GM21717 (cell line): ENCODE results near the gene FGF3.

Experiments
- ATAC-seq: cut with Tn5 transposase; IDR thresholded peaks from one replicate; pipeline ENCODE4 v1.9.1; 2021; ENCODE audit warnings: mild to moderate bottlenecking, moderate library complexity; ENCODE audit not compliant: unreplicated experiment

The FGF3 gene

GRCh38 chr11:69807106-69807815 lies 12.0 kb downstream of the FGF3 start:
- no peak for ATAC-seq

- no peak for ATAC-seq
These were observed 14.3 kb downstream of the FGF3 start for GRCh38 chr11:69804769-69805508.

GRCh38 chr11:69803604-69804218 lies 15.5 kb downstream of the FGF3 start:
- ATAC-seq: no peak

- no peak for ATAC-seq
These were observed 16.2 kb downstream of the FGF3 start for GRCh38 chr11:69803022-69803421.

- no peak for ATAC-seq
These were observed 16.6 kb downstream of the FGF3 start for GRCh38 chr11:69802590-69802989.

- ATAC-seq: no peak
These were observed 17.5 kb downstream of the FGF3 start for GRCh38 chr11:69801513-69802335.

- no peak for ATAC-seq
These were observed 18.9 kb downstream of the FGF3 start for GRCh38 chr11:69800278-69800677.

GRCh38 chr11:69799582-69799981 lies 19.6 kb downstream of the FGF3 start:
- no peak for ATAC-seq

- ATAC-seq: no peak
These were observed 20.1 kb downstream of the FGF3 start for GRCh38 chr11:69799097-69799496.

GRCh38 chr11:69797737-69798528 lies 21.3 kb downstream of the FGF3 start:
- ATAC-seq: no peak

- ATAC-seq: no peak
These were observed 22.1 kb downstream of the FGF3 start for GRCh38 chr11:69797156-69797555.

GRCh38 chr11:69796063-69796462 lies 23.2 kb downstream of the FGF3 start:
- no peak for ATAC-seq

GRCh38 chr11:69791276-69792180 lies 27.7 kb downstream of the FGF3 start:
- no peak for ATAC-seq

GRCh38 chr11:69788956-69789355 lies 30.3 kb downstream of the FGF3 start:
- ATAC-seq: no peak

- ATAC-seq: no peak
These were observed 31.3 kb downstream of the FGF3 start for GRCh38 chr11:69787906-69788305.

GRCh38 chr11:69787457-69787856 lies 31.8 kb downstream of the FGF3 start:
- ATAC-seq: no peak

- no peak for ATAC-seq
These were observed 38.0 kb downstream of the FGF3 start for GRCh38 chr11:69781241-69781640.

- ATAC-seq: no peak
These were observed 40.8 kb downstream of the FGF3 start for GRCh38 chr11:69778373-69778772.

- no peak for ATAC-seq
These were observed 44.0 kb downstream of the FGF3 start, which contains the start of gene FGF4 for GRCh38 chr11:69775163-69775755. Gene FGF4 (minus strand): TSS chr11:69775341. CDS start chr11:69775084, 257 bp downstream.
